DMS 273 treated with DMSO at 0.1 percent for 48 hours (cell line): ENCODE measurements around the gene SMIM43.
"Not testable (repeated sequence)": the region's sequence is repeated elsewhere in the genome, so short reads cannot be mapped to it uniquely, and the experiment has no call there.

Source experiments
- DNase-seq: peaks from one replicate; lab custom pipeline; 2025; lab: John Stamatoyannopoulos, UW

The SMIM43 gene

DNA sequence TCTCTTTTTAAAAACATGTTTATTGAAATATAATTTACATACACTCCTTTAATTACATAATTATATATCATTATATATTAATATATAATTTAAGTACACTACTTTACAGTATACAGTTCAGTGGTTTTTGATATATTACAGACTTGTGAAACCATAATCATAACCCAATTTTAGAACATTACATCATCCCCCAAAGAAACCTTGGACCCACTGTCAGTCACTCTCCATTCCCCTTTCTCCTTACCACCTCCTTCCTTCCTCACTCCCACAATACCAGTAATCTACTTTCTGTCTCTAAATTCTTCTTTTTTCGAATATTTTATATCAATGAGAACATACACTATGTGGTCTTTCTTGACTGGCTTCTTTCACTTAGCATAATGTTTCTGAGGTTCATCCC, 18.2 kb upstream of the SMIM43 start:
- no peak for DNase-seq

DNA sequence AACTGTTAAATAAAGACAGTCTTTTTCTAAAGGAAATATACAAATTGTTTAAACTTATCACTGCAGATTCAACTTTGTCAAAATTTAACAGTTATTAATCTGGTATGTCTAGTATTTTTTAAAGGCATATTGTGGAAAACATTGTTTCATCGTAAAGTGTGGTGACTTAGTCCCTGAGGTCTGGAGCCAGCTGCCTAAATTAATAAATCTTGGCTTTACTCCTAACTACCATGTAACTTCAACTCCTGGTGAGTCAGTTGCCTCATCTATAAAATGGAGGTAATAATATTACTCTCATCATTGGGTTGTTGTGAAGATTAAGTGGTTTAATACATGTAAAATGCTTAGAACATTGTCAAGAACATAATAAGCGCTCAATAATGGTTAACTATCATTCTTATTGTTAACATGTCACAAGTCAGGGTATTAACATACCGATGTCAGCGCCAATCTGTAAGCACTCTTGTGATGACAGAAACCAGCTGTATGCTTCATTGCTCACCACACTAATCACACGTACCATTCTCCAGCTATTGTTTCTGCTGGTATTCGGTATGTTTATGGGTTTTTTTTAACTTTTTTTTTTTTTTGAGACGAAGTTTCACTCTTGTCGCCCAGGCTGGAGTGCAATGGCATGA, 14.1 kb upstream of the SMIM43 start:
- DNase-seq: no peak

GRCh38 chr4:121777625-121778024, 12.7 kb upstream of the SMIM43 start:
- no peak for DNase-seq

DNA sequence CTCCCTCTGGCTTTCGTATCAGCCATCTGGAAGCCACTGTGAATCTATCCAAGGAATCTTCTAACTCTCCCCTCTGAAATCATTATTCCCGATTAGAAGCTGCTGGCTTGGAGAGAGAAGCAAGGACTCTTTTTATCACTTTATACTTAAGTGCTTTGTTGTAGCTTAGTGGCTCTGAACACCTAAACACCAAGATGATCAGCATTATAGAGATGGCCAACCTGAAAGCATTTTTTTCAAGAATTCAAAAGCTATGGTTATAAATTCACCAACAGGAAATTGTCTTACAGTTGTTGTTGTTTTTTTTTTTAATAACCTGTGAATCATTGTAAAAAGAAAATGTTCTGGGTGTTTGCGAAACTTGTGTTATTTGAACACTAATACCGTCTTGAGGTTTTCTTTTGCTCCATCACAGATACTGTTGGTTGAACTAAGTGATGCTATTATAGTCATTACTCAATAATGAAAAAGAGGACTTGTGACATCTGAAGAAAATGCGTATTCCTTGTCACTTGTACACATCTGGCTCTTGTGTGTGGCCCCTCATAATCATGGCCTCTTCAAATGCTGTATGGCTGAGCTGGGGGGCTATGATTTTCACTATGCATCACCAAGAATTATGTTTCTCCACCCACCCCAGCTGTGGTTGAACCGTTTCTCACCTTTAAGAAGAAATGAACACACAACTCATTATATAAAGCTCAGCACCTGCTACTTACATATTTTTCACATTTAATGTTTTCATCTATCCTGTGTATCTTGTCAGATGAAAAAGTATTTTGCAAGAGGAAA, 11.8 kb upstream of the SMIM43 start:
- DNase-seq: no peak

DNA sequence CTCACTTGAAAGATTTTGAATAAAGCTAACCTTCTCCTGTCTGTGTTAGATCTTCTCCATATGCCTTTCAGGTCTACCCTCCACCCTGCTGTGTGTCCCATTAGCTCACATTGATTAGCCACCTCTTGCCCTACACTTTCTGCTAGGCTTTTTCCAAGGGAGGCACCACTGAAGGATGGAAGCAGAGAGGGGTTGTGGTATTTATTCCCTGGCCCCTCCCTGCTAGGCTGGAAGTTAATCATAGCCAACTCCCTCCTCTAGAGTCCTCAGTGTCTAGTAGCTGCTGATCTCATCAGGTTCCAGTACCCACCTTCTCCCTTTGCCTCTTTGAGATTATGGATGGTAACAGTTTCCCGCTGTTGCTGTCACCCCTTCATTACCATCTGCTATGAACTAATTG, 8.9 kb upstream of the SMIM43 start:
- DNase-seq: no peak

DNA sequence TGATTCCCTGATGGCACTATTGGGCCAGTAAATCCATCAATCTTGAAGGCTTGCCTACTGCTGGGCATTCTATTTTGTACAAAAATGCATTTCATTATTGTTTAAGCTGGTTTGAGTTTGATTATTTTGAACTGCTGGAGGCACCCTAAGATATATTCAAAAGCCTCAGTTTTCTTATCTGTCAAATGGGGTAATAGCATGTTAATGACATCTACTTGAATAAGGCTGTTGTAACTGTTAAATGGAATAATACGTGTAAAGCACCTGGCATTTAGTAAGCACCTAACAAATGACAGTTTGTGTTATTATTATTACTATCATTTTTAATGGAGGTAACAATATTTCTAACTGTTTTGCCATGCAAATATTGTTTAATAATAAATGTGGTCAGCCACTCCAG, 6.9 kb upstream of the SMIM43 start:
- DNase-seq: no peak

- DNase-seq: no peak
Observed at GRCh38 chr4:121769341-121769740, 4.4 kb upstream of the SMIM43 start.

GRCh38 chr4:121767166-121767565, 2.2 kb upstream of the SMIM43 start:
- DNase-seq: no peak

GRCh38 chr4:121765971-121766538, 1.1 kb upstream of the SMIM43 start:
- no peak for DNase-seq

DNA sequence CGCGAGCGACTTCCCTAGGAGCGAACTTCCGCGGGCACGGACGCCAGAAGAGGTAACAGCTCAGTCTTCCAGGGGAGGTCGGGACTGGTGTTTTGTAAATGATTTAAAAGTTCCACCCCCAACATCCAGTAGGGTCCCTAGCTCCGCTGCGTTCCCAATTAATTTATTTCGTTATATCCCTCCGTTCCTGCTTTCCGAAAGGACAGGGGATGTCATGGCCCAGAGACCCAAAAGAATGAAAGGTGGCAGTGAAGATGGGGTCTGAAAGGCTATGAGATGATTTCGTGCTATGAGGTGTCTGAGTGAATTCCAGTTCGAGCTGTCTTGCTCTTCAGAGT, 373 bp upstream of the SMIM43 start:
- no peak for DNase-seq

- DNase-seq: no peak
Observed at GRCh38 chr4:121764303-121764701, 662 bp downstream of the SMIM43 start.

DNA sequence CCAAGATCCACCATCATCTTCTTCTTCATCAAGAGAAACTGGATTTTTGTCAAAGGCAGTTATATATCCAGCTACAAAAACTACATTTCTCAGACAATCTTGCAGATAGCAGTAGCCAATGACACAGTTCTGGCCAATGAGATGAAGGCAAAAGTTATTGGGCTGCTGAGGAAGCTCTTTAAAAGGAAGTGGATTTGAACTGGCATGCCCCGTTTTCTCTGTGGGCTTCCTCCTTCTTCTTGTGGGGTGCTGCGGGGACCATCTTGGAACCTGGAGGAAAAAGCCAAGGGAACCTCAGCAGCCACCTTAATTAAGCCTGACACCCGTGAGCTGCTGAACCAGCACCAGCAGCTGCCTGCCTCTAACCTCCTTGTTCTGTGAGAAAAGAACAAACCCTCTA, 4.8 kb downstream of the SMIM43 start:
- DNase-seq: no peak

DNA sequence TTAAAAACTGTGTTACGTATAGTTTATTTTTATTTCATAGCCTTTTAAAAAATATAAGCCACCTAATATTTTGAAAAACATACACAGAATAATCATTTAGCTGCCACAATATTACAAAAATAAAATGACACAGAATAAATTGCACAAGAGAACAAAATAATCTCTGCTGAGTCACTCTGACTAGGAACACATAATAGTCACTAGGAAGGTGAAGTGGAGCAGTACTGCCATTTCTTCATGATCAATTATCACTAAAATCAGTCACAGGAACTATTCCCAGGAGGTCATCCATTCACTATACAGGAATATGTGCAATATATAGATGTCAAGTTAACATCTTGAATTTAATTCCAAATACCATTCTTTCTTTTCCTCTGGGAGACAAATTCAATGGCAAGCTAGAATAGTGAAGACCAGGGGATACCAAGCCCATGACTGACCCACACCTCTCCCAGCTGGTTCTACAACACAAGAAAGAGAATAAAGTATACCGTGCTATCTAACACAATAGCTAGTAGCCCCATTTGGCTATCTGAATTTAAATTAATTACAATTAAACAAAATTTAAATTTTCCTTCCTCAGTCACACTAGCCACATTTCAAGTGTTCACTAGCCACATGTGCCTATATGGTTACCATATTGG, 5.9 kb downstream of the SMIM43 start:
- no peak for DNase-seq

- DNase-seq: not testable (repeated sequence)
Observed at GRCh38 chr4:121752142-121752541, 12.8 kb downstream of the SMIM43 start.

DNA sequence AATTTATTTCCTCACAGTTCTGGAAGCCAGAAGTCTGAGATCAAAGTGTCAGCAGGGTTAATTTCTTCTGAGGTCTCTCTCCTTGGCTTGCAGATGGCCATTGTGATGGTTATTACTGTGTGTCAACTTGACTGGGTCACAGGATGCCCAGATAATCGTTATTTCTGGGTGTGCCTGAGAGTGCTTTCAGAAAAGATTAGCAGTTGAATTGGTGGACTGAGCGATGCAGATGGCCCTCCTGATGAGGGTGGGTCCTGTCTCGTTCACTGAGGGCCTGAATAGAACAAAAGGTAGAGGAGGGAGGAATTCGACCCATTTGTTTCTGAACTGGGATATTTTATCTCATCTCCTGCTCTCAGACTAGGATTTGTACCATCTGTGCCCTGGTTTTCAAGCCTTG, 15.7 kb downstream of the SMIM43 start:
- no peak for DNase-seq

GRCh38 chr4:121742794-121743193, 22.2 kb downstream of the SMIM43 start:
- DNase-seq: no peak

DNA sequence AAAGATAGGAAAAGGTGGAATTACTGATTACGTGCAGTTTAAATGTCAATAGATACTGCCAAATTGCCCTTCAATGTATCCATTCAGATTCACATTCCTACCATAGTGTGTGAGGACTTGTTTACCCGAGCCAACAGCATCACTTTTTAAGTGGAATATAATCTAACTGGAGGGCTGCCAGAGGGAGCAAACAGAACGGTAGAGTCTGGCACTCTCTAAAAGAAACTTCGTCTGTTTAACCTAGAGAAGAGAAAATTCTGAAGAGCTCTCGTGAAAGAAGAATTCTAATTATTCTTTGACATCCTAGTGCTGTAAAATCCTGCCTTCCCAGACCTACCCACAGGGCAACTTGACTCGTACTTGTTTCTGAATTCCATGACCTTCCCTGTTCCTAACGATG, 23.2 kb downstream of the SMIM43 start:
- no peak for DNase-seq

GRCh38 chr4:121740796-121741409, 24.1 kb downstream of the SMIM43 start:
- DNase-seq: no peak

DNA sequence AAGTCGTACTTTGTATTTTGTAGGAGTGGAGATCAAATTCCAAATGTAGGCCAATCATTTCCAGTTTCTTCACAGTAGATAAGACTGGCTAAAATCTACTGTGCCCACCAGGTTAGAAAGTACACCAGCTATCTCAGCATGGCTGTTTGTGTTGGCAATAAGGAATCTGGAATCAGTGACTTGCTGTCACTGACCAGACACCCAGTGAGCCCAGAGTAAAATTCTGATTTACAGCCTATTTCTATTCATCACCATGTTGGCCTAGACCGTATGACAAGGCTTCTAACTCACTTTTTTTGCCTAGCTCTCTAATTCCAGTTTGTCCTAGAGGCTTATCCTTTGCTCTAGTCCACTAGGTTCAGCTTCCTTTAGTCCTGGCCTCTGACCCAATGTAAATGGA, 25.4 kb downstream of the SMIM43 start:
- no peak for DNase-seq

- DNase-seq: no peak
Observed at GRCh38 chr4:121738780-121739535, 26.0 kb downstream of the SMIM43 start.

- no peak for DNase-seq
Observed at GRCh38 chr4:121737846-121738554, 27.0 kb downstream of the SMIM43 start.
